ENCODE results near the gene CMTM1. TPM values are rescaled to one million over a fixed set of nuclear protein-coding genes. Genes with fewer than 3 reads are reported as not detected.
"Not testable (repeated sequence)": the region's sequence is repeated elsewhere in the genome, so short reads cannot be mapped to it uniquely, and the experiment has no call there.

The CMTM1 gene
- total RNA-seq, 2 experiments from 2014 or later, result 16.6 to 17.8 TPM

GRCh38 chr16:66627611-66628378, 61.6 kb downstream of the CMTM1 start:
- DNase-seq; POLR2A ChIA-PET; H3K4me1 Mint-ChIP-seq; H3K27me3 Mint-ChIP-seq; CTCF ChIA-PET; H3K9me3 Mint-ChIP-seq; H3K27ac Mint-ChIP-seq; H3K4me3 Mint-ChIP-seq; H3K36me3 Mint-ChIP-seq (ENCODE audit: low read depth): not testable (repeated sequence)

Other genes with a start within 250 kb of the CMTM1 start
- not detected for gene CDH5, start 199.7 kb upstream of the CMTM1 start, total RNA-seq
- not detected for gene BEAN1, start 139.1 kb upstream of the CMTM1 start, total RNA-seq
- gene TK2, start 16.3 kb upstream of the CMTM1 start, total RNA-seq, result 10 to 100 TPM; 13.4 to 13.9 TPM
- 100 to 1,000 TPM; 183 to 188 TPM for gene CKLF, start 13.9 kb upstream of the CMTM1 start, total RNA-seq
- gene CMTM2, start 13.0 kb downstream of the CMTM1 start, total RNA-seq, result under 1 TPM; 0.43 to 0.83 TPM
- gene CMTM3, start 38.3 kb downstream of the CMTM1 start, total RNA-seq, result 100 to 1,000 TPM; 111 TPM
- under 1 TPM; 0.53 to 0.58 TPM for gene CMTM4, start 130.3 kb downstream of the CMTM1 start, total RNA-seq
- 10 to 100 TPM; 50.1 to 52.9 TPM for gene DYNC1LI2, start 185.2 kb downstream of the CMTM1 start, total RNA-seq
- gene TERB1, start 235.1 kb downstream of the CMTM1 start, total RNA-seq, result under 1 TPM in 1 of 2 experiments, not detected in 1; 0.15 TPM